Measurements from ENCODE around the gene SCD. TPM values are rescaled to one million over a fixed set of nuclear protein-coding genes. Genes with fewer than 3 reads are reported as not detected.

Gene SCD
- 1,000 to 10,000 TPM in 1 of 2 donors, 100 to 1,000 TPM in 1; 130 to 1,255 TPM for total RNA-seq
- 100 to 1,000 TPM in 1 of 2 donors, 10 to 100 TPM in 1; 43.4 to 338 TPM for polyA plus RNA-seq

DNA sequence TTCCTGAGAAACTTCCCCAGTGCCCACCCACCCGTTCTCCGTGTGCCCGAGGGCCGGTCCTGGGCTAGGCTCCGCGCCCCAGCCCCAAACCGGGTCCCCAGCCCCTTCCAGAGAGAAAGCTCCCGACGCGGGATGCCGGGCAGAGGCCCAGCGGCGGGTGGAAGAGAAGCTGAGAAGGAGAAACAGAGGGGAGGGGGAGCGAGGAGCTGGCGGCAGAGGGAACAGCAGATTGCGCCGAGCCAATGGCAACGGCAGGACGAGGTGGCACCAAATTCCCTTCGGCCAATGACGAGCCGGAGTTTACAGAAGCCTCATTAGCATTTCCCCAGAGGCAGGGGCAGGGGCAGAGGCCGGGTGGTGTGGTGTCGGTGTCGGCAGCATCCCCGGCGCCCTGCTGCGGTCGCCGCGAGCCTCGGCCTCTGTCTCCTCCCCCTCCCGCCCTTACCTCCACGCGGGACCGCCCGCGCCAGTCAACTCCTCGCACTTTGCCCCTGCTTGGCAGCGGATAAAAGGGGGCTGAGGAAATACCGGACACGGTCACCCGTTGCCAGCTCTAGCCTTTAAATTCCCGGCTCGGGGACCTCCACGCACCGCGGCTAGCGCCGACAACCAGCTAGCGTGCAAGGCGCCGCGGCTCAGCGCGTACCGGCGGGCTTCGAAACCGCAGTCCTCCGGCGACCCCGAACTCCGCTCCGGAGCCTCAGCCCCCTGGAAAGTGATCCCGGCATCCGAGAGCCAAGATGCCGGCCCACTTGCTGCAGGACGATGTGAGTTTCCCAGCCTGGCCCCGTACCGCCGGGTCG lies at the start of gene SCD:
TSS of gene SCD (plus strand) at position 469 of the 803 bp plus-strand sequence. CDS start at position 741, 272 bp downstream.
- H3K9ac ChIP-seq (ENCODE audit: low read depth in 1 of 2, low read length in 2 of 2), result peak within 1 kb of the TSS; percentile 80 to 91
- peak within 1 kb of the TSS; percentile 80 to 87 for H3K27ac ChIP-seq (ENCODE audit: low read depth in 1 of 2, low read length in 2 of 2)
- TF ChIP-seq YY1 (IDR thresholded peaks at IDR 0.05), result no peak
- TF ChIP-seq EGR1 (IDR thresholded peaks at IDR 0.05; ENCODE audit: low read depth in 2 of 2), result no peak
- TF ChIP-seq, protein P1, sequence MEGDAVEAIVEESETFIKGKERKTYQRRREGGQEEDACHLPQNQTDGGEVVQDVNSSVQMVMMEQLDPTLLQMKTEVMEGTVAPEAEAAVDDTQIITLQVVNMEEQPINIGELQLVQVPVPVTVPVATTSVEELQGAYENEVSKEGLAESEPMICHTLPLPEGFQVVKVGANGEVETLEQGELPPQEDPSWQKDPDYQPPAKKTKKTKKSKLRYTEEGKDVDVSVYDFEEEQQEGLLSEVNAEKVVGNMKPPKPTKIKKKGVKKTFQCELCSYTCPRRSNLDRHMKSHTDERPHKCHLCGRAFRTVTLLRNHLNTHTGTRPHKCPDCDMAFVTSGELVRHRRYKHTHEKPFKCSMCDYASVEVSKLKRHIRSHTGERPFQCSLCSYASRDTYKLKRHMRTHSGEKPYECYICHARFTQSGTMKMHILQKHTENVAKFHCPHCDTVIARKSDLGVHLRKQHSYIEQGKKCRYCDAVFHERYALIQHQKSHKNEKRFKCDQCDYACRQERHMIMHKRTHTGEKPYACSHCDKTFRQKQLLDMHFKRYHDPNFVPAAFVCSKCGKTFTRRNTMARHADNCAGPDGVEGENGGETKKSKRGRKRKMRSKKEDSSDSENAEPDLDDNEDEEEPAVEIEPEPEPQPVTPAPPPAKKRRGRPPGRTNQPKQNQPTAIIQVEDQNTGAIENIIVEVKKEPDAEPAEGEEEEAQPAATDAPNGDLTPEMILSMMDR (IDR thresholded peaks at IDR 0.05; ENCODE audit: low read depth, low read length, missing input control), result no peak
- TF ChIP-seq, protein P2, sequence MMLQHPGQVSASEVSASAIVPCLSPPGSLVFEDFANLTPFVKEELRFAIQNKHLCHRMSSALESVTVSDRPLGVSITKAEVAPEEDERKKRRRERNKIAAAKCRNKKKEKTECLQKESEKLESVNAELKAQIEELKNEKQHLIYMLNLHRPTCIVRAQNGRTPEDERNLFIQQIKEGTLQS (IDR thresholded peaks at IDR 0.05), result no peak
- peak; percentile 81 for TF ChIP-seq SP1 (IDR thresholded peaks at IDR 0.05)
- TF ChIP-seq, protein P3, sequence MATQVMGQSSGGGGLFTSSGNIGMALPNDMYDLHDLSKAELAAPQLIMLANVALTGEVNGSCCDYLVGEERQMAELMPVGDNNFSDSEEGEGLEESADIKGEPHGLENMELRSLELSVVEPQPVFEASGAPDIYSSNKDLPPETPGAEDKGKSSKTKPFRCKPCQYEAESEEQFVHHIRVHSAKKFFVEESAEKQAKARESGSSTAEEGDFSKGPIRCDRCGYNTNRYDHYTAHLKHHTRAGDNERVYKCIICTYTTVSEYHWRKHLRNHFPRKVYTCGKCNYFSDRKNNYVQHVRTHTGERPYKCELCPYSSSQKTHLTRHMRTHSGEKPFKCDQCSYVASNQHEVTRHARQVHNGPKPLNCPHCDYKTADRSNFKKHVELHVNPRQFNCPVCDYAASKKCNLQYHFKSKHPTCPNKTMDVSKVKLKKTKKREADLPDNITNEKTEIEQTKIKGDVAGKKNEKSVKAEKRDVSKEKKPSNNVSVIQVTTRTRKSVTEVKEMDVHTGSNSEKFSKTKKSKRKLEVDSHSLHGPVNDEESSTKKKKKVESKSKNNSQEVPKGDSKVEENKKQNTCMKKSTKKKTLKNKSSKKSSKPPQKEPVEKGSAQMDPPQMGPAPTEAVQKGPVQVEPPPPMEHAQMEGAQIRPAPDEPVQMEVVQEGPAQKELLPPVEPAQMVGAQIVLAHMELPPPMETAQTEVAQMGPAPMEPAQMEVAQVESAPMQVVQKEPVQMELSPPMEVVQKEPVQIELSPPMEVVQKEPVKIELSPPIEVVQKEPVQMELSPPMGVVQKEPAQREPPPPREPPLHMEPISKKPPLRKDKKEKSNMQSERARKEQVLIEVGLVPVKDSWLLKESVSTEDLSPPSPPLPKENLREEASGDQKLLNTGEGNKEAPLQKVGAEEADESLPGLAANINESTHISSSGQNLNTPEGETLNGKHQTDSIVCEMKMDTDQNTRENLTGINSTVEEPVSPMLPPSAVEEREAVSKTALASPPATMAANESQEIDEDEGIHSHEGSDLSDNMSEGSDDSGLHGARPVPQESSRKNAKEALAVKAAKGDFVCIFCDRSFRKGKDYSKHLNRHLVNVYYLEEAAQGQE (IDR thresholded peaks at IDR 0.05), result no peak
- TF ChIP-seq, protein P4, sequence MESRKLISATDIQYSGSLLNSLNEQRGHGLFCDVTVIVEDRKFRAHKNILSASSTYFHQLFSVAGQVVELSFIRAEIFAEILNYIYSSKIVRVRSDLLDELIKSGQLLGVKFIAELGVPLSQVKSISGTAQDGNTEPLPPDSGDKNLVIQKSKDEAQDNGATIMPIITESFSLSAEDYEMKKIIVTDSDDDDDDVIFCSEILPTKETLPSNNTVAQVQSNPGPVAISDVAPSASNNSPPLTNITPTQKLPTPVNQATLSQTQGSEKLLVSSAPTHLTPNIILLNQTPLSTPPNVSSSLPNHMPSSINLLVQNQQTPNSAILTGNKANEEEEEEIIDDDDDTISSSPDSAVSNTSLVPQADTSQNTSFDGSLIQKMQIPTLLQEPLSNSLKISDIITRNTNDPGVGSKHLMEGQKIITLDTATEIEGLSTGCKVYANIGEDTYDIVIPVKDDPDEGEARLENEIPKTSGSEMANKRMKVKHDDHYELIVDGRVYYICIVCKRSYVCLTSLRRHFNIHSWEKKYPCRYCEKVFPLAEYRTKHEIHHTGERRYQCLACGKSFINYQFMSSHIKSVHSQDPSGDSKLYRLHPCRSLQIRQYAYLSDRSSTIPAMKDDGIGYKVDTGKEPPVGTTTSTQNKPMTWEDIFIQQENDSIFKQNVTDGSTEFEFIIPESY (IDR thresholded peaks at IDR 0.05), result no peak
- TF ChIP-seq NR2F2 (IDR thresholded peaks at IDR 0.05), result no peak
- TF ChIP-seq RXRA (IDR thresholded peaks at IDR 0.05), result peak; percentile 67 to 77
- peak in 1 of 2 donors; percentile 11 for TF ChIP-seq GABPA (IDR thresholded peaks at IDR 0.05 in 1 of 2, conservative IDR thresholded peaks at IDR 0.05 in 1 of 2)
- peak; percentile 56 for TF ChIP-seq HNF4G (IDR thresholded peaks at IDR 0.05)
- TF ChIP-seq RAD21 (IDR thresholded peaks at IDR 0.05), result peak in 1 of 2 donors; percentile 52
- TF ChIP-seq FOXA1 (IDR thresholded peaks at IDR 0.05), result no peak
- TF ChIP-seq FOXA2 (IDR thresholded peaks at IDR 0.05), result peak; percentile 6
- TF ChIP-seq HNF4A (conservative IDR thresholded peaks at IDR 0.05), result peak; percentile 68 to 79
- TF ChIP-seq, protein P5, sequence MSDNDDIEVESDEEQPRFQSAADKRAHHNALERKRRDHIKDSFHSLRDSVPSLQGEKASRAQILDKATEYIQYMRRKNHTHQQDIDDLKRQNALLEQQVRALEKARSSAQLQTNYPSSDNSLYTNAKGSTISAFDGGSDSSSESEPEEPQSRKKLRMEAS (IDR thresholded peaks at IDR 0.05), result peak; percentile 41
- peak; percentile 10 to 15 for TF ChIP-seq JUND (IDR thresholded peaks at IDR 0.05)
- TF ChIP-seq TAF1 (conservative IDR thresholded peaks at IDR 0.05), result peak; percentile 36
- H3K4me3 ChIP-seq (ENCODE audit: low read depth in 1 of 3, low read length in 3 of 3), result peak within 1 kb of the TSS; percentile 52 to 78 (median 74)
- DNase-seq (ENCODE audit: low spot score), result peak; percentile 83
- under 1% methylated on average over 73 of the region's 73 CpGs for WGBS
- H3K27me3 ChIP-seq (ENCODE audit: control insufficient read depth in 4 of 4, insufficient read depth in 4 of 4, low read length in 3 of 4), result no peaks in the 10 kb centered on the region
- H3K4me1 ChIP-seq (ENCODE audit: control insufficient read depth in 4 of 4, insufficient read depth in 4 of 4, low read length in 3 of 4), result peaks cover 21 to 63% (median 45%) of the 10 kb centered on the region in 4 donors
- peaks cover 0 to 7% (median 4%) of the 10 kb centered on the region in 4 donors for H3K36me3 ChIP-seq (ENCODE audit: control insufficient read depth in 4 of 4, insufficient read depth in 3 of 4, low read depth in 1 of 4, low read length in 3 of 4)
- no peaks in the 10 kb centered on the region for H3K9me3 ChIP-seq (ENCODE audit: control insufficient read depth in 4 of 4, low read length in 3 of 4)
